ENCODE data around the gene TTPAL. TPM values are rescaled to one million over a fixed set of nuclear protein-coding genes. Genes with fewer than 3 reads are reported as not detected.

TTPAL gene
- total and polyA plus RNA-seq, 2 donors (not counting 1 experiment from before 2014, with no cell fraction given) = 11.9 to 12.6 TPM

- no peaks in the 10 kb centered on the region for H3K9me3 ChIP-seq (ENCODE audit: control insufficient read depth, insufficient read depth, low read depth, low read length)
- no peak for DNase-seq (ENCODE audit: low read depth in 2 of 2)
- no peaks in the 10 kb centered on the region for H3K4me1 ChIP-seq (ENCODE audit: control insufficient read depth, extremely low read depth, insufficient read depth, low read length)
- no peaks in the 10 kb centered on the region for H3K79me2 ChIP-seq (ENCODE audit: control insufficient read depth, insufficient read depth, low read length)
- H3K27me3 ChIP-seq (ENCODE audit: control insufficient read depth, insufficient read depth, low read length) = peaks cover 3% of the 10 kb centered on the region
- no peak for TF ChIP-seq EZH2 (IDR thresholded peaks at IDR 0.05; ENCODE audit: low read length, missing control alignments)
- TF ChIP-seq, protein P1, sequence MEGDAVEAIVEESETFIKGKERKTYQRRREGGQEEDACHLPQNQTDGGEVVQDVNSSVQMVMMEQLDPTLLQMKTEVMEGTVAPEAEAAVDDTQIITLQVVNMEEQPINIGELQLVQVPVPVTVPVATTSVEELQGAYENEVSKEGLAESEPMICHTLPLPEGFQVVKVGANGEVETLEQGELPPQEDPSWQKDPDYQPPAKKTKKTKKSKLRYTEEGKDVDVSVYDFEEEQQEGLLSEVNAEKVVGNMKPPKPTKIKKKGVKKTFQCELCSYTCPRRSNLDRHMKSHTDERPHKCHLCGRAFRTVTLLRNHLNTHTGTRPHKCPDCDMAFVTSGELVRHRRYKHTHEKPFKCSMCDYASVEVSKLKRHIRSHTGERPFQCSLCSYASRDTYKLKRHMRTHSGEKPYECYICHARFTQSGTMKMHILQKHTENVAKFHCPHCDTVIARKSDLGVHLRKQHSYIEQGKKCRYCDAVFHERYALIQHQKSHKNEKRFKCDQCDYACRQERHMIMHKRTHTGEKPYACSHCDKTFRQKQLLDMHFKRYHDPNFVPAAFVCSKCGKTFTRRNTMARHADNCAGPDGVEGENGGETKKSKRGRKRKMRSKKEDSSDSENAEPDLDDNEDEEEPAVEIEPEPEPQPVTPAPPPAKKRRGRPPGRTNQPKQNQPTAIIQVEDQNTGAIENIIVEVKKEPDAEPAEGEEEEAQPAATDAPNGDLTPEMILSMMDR (conservative IDR thresholded peaks at IDR 0.05 in 1 of 2, IDR thresholded peaks at IDR 0.05 in 1 of 2; ENCODE audit: low read depth in 1 of 2, low read length in 2 of 2) = no peak
- no peaks in the 10 kb centered on the region for H4K20me1 ChIP-seq (ENCODE audit: control insufficient read depth, extremely low read depth, insufficient read depth, low read length)
- no peak overlapping the region for H3K4me2 ChIP-seq (ENCODE audit: extremely low read depth, insufficient read depth, low read length)
- H3K9ac ChIP-seq (ENCODE audit: insufficient read depth, low read length) = no peak overlapping the region
- no peaks in the 10 kb centered on the region for H3K36me3 ChIP-seq (ENCODE audit: control insufficient read depth, insufficient read depth, low read length)
- no peak overlapping the region for H3K4me3 ChIP-seq (replicated peaks in 1 of 4; ENCODE audit: control extremely low read depth in 1 of 4, insufficient read depth in 1 of 4, low read depth in 3 of 4, low read length in 4 of 4)
- H2AFZ ChIP-seq (ENCODE audit: low read length) = no peak overlapping the region
- H3K27ac ChIP-seq (ENCODE audit: insufficient read depth, low read length) = no peak overlapping the region
These were observed 38.2 kb upstream of the TTPAL start for GRCh38 chr20:44437497-44437896.

- Histone ChIP-seq H3K27me3 (ENCODE audit: control insufficient read depth, insufficient read depth, low read length) (peaks cover 2% of the 10 kb centered on the region), H3K4me1 (ENCODE audit: control insufficient read depth, extremely low read depth, insufficient read depth, low read length) (no peaks in the 10 kb centered on the region), H2AFZ (ENCODE audit: low read length) (no peak overlapping the region), H3K9ac (ENCODE audit: insufficient read depth, low read length) (no peak overlapping the region), H4K20me1 (ENCODE audit: control insufficient read depth, extremely low read depth, insufficient read depth, low read length) (no peaks in the 10 kb centered on the region), H3K36me3 (ENCODE audit: control insufficient read depth, insufficient read depth, low read length) (no peaks in the 10 kb centered on the region), H3K79me2 (ENCODE audit: control insufficient read depth, insufficient read depth, low read length) (no peaks in the 10 kb centered on the region), H3K27ac (ENCODE audit: insufficient read depth, low read length) (no peak overlapping the region), H3K9me3 (ENCODE audit: control insufficient read depth, insufficient read depth, low read depth, low read length) (no peaks in the 10 kb centered on the region), H3K4me2 (ENCODE audit: extremely low read depth, insufficient read depth, low read length) (no peak overlapping the region), H3K4me3 (replicated peaks in 1 of 4; ENCODE audit: control extremely low read depth in 1 of 4, insufficient read depth in 1 of 4, low read depth in 3 of 4, low read length in 4 of 4) (no peak overlapping the region)
- no peak for TF ChIP-seq EZH2 (IDR thresholded peaks at IDR 0.05; ENCODE audit: low read length, missing control alignments)
- TF ChIP-seq, protein P1 (conservative IDR thresholded peaks at IDR 0.05 in 1 of 2, IDR thresholded peaks at IDR 0.05 in 1 of 2; ENCODE audit: low read depth in 1 of 2, low read length in 2 of 2) = no peak
- no peak for DNase-seq (ENCODE audit: low read depth in 2 of 2)
These were observed 36.9 kb upstream of the TTPAL start for GRCh38 chr20:44438782-44439181.

DNA sequence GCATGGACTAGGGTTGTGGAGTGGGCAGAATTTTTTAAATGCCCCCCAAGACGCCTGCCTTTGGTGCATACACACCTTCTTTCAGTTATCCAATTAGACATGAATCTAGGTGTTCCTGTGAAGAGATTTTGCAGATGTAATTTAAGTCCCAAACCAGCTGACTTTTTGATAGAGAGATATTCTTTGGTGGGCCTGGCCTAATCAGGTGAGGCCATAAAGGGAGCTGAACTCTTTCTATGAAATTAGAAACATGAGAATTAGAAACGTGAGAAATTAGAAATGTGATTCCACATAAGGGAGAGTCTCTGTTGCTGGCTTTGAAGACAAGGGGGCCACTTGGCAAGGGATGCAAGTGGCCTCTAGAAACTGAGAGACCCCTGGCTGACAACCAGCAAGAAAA is 36.4 kb upstream of the TTPAL start:
- no peaks in the 10 kb centered on the region for H4K20me1 ChIP-seq (ENCODE audit: control insufficient read depth, extremely low read depth, insufficient read depth, low read length)
- no peak overlapping the region for H2AFZ ChIP-seq (ENCODE audit: low read length)
- no peaks in the 10 kb centered on the region for H3K36me3 ChIP-seq (ENCODE audit: control insufficient read depth, insufficient read depth, low read length)
- H3K9me3 ChIP-seq (ENCODE audit: control insufficient read depth, insufficient read depth, low read depth, low read length) = no peaks in the 10 kb centered on the region
- H3K27ac ChIP-seq (ENCODE audit: insufficient read depth, low read length) = no peak overlapping the region
- no peak overlapping the region for H3K4me3 ChIP-seq (replicated peaks in 1 of 4; ENCODE audit: control extremely low read depth in 1 of 4, insufficient read depth in 1 of 4, low read depth in 3 of 4, low read length in 4 of 4)
- no peak overlapping the region for H3K4me2 ChIP-seq (ENCODE audit: extremely low read depth, insufficient read depth, low read length)
- H3K79me2 ChIP-seq (ENCODE audit: control insufficient read depth, insufficient read depth, low read length) = no peaks in the 10 kb centered on the region
- TF ChIP-seq EZH2 (IDR thresholded peaks at IDR 0.05; ENCODE audit: low read length, missing control alignments) = no peak
- TF ChIP-seq, protein P1 (conservative IDR thresholded peaks at IDR 0.05 in 1 of 2, IDR thresholded peaks at IDR 0.05 in 1 of 2; ENCODE audit: low read depth in 1 of 2, low read length in 2 of 2) = no peak
- no peaks in the 10 kb centered on the region for H3K27me3 ChIP-seq (ENCODE audit: control insufficient read depth, insufficient read depth, low read length)
- DNase-seq (ENCODE audit: low read depth in 2 of 2) = no peak
- no peaks in the 10 kb centered on the region for H3K4me1 ChIP-seq (ENCODE audit: control insufficient read depth, extremely low read depth, insufficient read depth, low read length)
- H3K9ac ChIP-seq (ENCODE audit: insufficient read depth, low read length) = no peak overlapping the region

Measured in fibroblast of lung (primary cell).